ENCODE results near the gene C2orf49.
"Not testable (repeated sequence)": the region's sequence is repeated elsewhere in the genome, so short reads cannot be mapped to it uniquely, and the experiment has no call there.

Gene C2orf49

DNA sequence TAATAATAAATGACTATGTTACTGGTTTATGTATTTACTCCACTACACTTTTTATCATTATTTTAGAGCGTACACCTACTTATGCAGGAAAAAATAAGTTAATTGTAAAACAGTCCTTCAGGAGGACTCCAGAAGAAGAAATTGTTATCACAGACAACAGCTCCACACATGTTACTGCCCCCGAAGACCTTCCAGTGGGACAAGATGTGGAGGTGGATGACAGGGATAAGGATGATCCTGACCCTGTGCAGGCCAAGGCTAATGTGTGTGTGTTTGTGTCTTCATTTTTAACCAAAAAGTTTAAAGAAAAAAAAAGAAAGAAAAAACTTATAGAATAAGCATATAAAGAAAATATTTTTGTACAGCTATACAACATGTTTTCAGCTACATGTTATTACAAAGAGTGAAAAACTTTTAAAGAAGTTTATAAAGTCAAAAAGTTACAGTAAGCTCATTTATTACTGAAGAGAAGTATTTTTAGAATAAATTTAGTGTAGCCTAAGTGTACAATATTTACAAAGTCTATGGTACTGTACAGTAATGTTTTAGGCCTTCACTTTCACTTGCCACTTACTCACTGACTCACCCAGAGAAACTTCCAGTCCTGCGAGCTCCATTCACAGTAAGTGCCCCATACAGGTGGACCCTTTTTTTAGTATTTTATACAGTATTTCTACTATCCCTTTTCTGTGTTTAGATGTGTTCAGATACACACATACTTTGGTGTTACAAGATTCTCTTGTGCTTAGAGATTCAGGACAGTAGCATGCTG, 15.3 kb upstream of the C2orf49 start:
- DNase-seq = no peak

DNA sequence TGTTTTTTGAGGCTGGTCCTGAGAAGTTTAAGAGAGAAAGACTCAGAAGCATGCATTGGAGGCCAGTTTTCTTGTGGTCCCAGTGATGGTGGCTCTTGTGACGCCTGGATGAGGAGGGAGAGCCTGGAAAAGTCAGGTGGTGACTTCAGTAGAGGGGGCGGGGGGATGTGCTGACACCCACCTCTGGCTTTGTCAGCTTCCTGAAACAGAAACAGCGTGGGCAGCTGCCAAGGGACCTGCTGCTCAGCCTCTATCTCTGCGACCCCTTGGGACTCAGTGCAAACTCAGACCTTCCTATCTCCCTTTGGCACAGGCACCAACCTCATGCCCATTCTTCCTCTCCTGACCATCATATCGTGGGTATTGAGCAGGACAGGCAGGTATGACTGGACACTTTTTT, 14.2 kb upstream of the C2orf49 start:
- no peak for DNase-seq

GRCh38 chr2:105324101-105324500, 13.2 kb upstream of the C2orf49 start:
- DNase-seq = no peak

- no peak for DNase-seq
Observed at GRCh38 chr2:105324732-105325131, 12.6 kb upstream of the C2orf49 start.

DNA sequence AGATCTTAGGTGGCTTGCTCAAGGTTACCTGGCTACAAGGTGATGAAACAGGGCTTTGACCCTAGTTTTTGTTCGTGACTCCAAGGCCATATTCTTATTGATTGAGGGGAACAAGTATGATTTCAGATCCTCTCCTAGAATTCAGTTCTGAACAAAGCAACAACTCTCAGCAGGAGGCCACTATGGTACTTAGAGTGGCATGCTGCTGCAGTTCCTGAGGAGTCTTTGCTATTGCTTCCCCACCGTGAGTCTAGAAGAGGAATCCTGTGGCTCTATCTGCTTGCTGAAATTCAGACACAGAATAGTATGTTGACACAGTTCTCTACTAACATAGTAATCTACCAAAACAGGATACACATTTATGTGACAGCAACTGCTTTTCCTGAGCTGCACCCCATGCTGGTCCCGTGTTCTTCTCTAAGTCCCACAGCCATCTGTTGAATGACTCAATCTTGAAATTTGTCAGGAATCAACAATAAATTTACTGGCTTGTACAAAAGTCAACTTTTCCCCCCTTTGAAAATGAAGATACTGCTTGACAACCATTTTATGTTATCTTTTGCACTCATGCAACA, 11.9 kb upstream of the C2orf49 start:
- no peak for DNase-seq

- DNase-seq = not testable (repeated sequence)
Observed at GRCh38 chr2:105327271-105327670, 10.1 kb upstream of the C2orf49 start.

GRCh38 chr2:105327690-105328089, 9.7 kb upstream of the C2orf49 start:
- DNase-seq = no peak

DNA sequence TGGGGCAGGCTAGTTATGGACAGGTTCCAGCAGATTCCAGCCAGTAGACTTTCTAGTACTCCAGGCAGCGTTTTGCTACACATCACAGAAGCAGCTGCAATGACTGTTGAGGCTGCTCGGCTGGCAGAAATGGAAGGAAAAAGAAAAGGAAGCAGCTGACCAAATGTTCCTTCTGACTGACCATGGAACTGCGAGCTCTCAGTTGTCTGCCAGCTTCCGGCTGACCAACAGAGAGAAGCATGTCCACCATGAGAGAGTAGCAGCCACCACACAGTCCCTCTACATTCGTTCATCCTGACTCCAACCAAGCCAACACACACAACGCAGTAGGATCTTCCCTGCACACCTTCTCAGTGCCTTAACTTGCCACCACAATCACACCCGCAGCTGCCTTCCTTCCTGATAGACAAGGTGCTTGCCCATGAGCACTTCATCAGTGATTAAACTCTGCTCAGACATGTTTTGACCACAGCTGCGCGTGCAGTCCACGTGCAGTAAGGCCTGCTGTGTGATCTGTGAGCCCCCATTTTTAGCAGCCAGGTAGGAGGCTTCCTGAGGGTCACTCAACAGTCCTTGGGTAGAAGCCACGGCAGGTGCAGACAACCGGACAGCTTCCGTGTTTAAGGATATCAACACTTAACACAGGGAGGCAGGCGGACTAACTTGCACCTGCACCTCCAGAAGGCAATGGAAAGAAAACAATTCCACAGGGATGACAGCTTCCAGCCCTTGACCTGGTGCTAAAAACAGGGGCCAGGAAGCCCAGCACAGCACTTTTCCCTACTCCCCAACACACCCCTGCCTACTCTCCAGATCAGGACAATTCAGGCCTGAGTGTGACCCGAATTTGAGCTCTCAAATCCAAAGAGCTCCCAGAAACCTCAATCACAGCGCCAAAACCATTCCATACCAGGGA, 8.8 kb upstream of the C2orf49 start:
- no peak for DNase-seq

GRCh38 chr2:105329197-105329554, 8.2 kb upstream of the C2orf49 start:
- peak; percentile 32 for DNase-seq

- peak; percentile 54 for DNase-seq
Observed at GRCh38 chr2:105329561-105330495, 7.5 kb upstream of the C2orf49 start, which contains the start of gene TGFBRAP1. Gene TGFBRAP1 (minus strand): TSS chr2:105329735. CDS start chr2:105308301, 21,434 bp downstream.

DNA sequence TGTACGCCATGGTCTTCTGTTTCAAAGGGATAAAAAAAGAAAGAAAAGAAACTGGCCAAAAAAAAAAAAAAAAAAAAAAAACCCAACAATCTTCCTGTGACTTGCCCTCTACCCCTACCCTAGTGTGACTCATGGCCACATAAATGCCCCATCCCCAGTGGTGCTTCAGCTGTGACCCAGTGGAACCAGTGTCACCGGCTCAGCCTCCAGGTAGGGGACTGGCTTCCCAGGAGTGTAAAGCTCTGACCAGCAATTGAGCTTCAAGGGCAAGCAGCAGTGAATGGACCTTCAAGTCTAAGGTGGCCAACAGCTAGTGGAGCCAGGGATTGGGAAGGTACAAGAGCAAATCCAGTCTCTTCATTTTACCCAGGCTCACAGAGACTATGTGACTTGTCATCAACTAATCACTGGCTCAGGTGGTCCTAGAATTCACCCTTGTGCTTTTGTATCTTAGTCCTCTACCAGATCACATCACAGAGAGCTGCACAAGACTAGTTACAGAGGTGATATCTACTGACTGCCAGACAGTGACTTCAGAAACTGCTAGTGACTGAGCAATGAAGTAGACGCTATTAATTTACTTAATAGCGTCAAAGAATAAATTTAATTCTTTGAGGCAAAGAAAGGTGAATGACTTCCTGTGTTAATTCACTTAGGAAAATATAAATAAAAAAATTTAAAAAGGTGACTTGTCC, 6.5 kb upstream of the C2orf49 start:
- no peak for DNase-seq

DNA sequence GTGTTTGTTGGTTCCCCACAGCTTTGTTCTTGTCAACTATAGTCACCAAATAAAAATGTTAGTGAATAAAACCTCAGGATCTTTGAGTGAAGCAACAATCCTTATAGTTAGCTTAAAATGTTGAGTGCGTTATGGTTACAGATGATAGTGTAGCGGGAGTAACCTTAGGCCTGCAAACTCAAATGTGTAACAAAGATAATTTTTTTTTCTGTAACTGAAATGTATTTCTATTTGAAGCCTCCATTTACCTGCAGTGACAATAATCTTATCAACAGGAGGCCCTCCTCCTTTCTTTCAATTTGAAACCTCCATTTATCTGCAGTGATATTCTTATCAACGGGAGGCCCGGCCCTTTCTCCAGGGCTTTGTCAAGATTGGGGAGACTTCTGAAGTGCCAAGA, 3.1 kb upstream of the C2orf49 start:
- no peak for DNase-seq

- no peak for DNase-seq
Observed at GRCh38 chr2:105335469-105335868, 1.9 kb upstream of the C2orf49 start.

GRCh38 chr2:105336786-105337121, 586 bp upstream of the C2orf49 start:
- no peak for DNase-seq

DNA sequence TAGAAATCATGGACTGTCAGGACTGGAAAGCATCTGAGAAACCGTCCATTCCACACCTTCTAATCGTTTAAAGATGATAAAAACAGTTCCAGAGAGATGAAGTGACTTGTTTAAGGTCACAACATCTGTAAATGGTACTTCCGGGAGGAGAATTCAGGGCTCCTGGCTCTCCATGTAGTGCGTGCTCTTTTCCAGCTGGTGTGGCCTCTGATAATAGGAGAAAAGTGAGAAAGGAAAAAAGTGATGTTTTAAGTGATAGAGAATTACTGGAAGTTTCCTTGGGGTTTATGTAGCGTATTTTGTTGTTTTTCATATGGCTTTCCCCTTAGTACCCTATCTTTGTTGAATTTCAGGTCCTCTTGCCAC, 663 bp downstream of the C2orf49 start:
- no peak for DNase-seq

- DNase-seq = no peak
Observed at GRCh38 chr2:105339414-105339813, 2.1 kb downstream of the C2orf49 start.

- no peak for DNase-seq
Observed at GRCh38 chr2:105344704-105345345, 7.5 kb downstream of the C2orf49 start.

GRCh38 chr2:105357122-105357521, 19.8 kb downstream of the C2orf49 start:
- no peak for DNase-seq

DNA sequence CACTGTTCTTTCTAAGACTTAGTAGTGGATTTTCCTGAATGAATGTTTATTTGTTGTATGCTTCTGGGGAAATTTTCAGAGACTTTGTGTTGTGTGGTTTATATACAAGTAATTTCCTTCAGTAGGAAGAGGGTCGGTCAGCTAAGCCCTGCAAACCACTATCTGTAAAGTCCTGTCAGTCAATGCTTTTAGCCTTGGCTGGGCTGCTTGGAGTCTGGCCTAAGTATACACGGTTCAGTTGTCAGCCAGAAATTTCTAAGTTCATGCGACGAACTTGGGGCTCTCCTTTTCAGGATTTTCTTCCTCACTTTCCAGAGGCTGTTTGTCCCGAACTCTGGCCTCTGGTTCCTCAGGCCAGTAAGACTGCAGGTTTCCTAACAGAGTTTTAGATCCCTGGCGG, 21.3 kb downstream of the C2orf49 start:
- DNase-seq = no peak

DNA sequence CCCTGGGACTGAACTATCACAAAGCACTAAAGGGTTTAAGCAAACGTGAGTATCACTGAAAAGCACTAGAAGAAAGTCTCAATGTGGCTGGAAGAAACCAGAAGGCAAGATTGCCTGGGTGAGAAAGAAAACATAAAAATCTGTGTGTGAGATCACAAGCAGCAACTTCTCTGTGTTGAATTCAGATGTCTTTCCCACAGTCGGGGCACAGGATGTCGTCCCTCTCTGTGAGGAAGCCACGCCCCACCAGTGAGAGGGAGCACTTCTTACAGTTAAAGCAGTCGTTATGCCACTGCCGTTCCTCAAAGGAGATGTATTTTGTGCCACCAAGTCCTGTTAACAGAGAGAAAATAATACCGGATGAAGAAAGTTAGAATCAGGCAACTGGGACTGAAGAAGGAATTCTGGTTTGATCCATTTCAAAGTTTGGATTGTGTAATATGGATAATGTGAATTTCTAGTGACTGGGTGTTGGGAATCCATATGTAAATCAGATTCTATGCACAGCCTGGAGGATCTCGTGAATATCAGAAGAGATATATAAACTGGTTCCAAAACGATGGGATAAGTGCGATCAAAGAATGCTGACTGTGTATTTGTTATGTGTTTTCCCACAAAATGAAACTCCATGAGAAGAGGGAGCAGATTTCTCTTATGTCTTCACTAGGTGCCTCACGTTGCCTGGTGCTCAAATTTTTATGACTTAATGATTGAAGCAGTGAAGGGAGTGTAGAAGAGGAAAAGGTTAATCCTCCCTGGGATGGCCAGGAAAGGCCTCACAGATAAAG, 24.0 kb downstream of the C2orf49 start:
- DNase-seq = no peak

Data from stimulated activated CD4-positive, alpha-beta T cell treated with anti-CD3 and anti-CD28 coated beads, Interleukin-12 subunit alpha, Interleukin-12 subunit beta, amount 100 ng/mL, for 4 hours (primary cell).